GM19395 (cell line): ENCODE data around the gene AKNA.

Experiments
- ATAC-seq: cut with Tn5 transposase; IDR thresholded peaks from one replicate; pipeline ENCODE4 v1.9.1; 2021; ENCODE audit warnings: mild to moderate bottlenecking, moderate library complexity; ENCODE audit not compliant: unreplicated experiment

The AKNA gene

GRCh38 chr9:114397848-114398605, 10.2 kb upstream of the AKNA start:
- peak; percentile 86 for ATAC-seq

- ATAC-seq: no peak
Measured at GRCh38 chr9:114397219-114397847, 9.6 kb upstream of the AKNA start.

- no peak for ATAC-seq
Measured at GRCh38 chr9:114396558-114397218, 8.9 kb upstream of the AKNA start.

GRCh38 chr9:114395768-114396167, 8.0 kb upstream of the AKNA start:
- ATAC-seq: no peak

GRCh38 chr9:114395334-114395617, 7.5 kb upstream of the AKNA start:
- ATAC-seq: no peak

- no peak for ATAC-seq
Measured at GRCh38 chr9:114394523-114395333, 6.9 kb upstream of the AKNA start.

- ATAC-seq: no peak
Measured at GRCh38 chr9:114392749-114393112, 4.9 kb upstream of the AKNA start.

- ATAC-seq: no peak
Measured at GRCh38 chr9:114390952-114391351, 3.2 kb upstream of the AKNA start.

GRCh38 chr9:114389612-114390368, 2.0 kb upstream of the AKNA start:
- no peak for ATAC-seq

GRCh38 chr9:114388764-114389375, 1.1 kb upstream of the AKNA start:
- ATAC-seq: no peak

GRCh38 chr9:114388357-114388682, 538 bp upstream of the AKNA start:
- ATAC-seq: no peak

- no peak for ATAC-seq
Measured at GRCh38 chr9:114386886-114387679, 699 bp downstream of the AKNA start.

GRCh38 chr9:114386361-114386885, 1.4 kb downstream of the AKNA start:
- no peak for ATAC-seq

GRCh38 chr9:114385397-114386181, 2.2 kb downstream of the AKNA start:
- ATAC-seq: peak; percentile 86

- no peak for ATAC-seq
Measured at GRCh38 chr9:114384836-114385396, 2.9 kb downstream of the AKNA start.

GRCh38 chr9:114384341-114384740, 3.4 kb downstream of the AKNA start:
- no peak for ATAC-seq

GRCh38 chr9:114383521-114384231, 4.1 kb downstream of the AKNA start:
- ATAC-seq: no peak
